OCI-LY1 (cell line): ENCODE data around the gene CSPG5.

Experiments
- H2AFZ ChIP-seq: fragments of 200-600 bp; sonication (generic), shearing (Covaris generic); 2 replicates; pipeline ENCODE4 v1.6.0; 2014; ENCODE audit warnings: antibody characterized with exemption, mild to moderate bottlenecking, low read length
- H3F3A ChIP-seq: fragments of 200-600 bp; sonication (generic), shearing (Covaris generic); 2 replicates; pipeline ENCODE4 v1.6.0; 2014; ENCODE audit warnings: mild to moderate bottlenecking, antibody characterized with exemption, low read length, moderate library complexity; ENCODE audit not compliant: insufficient read depth
- H3K27ac ChIP-seq: fragments of 200-600 bp; sonication (generic); 2 replicates; pipeline ENCODE4 v1.5.1; 2014; ENCODE audit warnings: low read length, mixed run types, mild to moderate bottlenecking, low read depth; ENCODE audit not compliant: poor library complexity, severe bottlenecking
- H3K27me3 ChIP-seq: fragments of 200-600 bp; sonication (generic); 2 replicates; pipeline ENCODE4 v1.6.0; 2014; ENCODE audit warnings: antibody characterized with exemption, mild to moderate bottlenecking, low read length, moderate library complexity; ENCODE audit not compliant: insufficient read depth
- H3K36me3 ChIP-seq: fragments of 200-600 bp; sonication (generic); 2 replicates; pipeline ENCODE4 v1.6.1; 2014; ENCODE audit warnings: mild to moderate bottlenecking, antibody characterized with exemption, low read length, moderate library complexity, mixed read lengths; ENCODE audit not compliant: insufficient read depth
- H3K4me1 ChIP-seq: fragments of 200-600 bp; sonication (generic); 2 replicates; pipeline ENCODE4 v1.5.1; 2014; ENCODE audit warnings: mild to moderate bottlenecking, low read length, moderate library complexity; ENCODE audit not compliant: insufficient read depth, severe bottlenecking
- H3K4me2 ChIP-seq: fragments of 200-600 bp; sonication (generic), shearing (Covaris generic); 2 replicates; pipeline ENCODE4 v1.6.1; 2014; ENCODE audit warnings: low read length
- H3K4me3 ChIP-seq: fragments of 200-600 bp; sonication (generic); 2 replicates; pipeline ENCODE4 v1.5.1; 2014; ENCODE audit warnings: low read length, low read depth, mild to moderate bottlenecking, mixed read lengths; ENCODE audit not compliant: poor library complexity, severe bottlenecking
- H3K79me2 ChIP-seq: fragments of 200-600 bp; shearing (Covaris generic); 2 replicates; pipeline ENCODE4 v1.6.1; 2016; ENCODE audit warnings: mixed run types, low read length, mixed read lengths; ENCODE audit not compliant: insufficient read depth
- H3K9ac ChIP-seq: fragments of 200-600 bp; sonication (generic), shearing (Covaris generic); 2 replicates; pipeline ENCODE4 v1.6.1; 2014; ENCODE audit warnings: mild to moderate bottlenecking, low read length, mixed read lengths
- H3K9me2 ChIP-seq: fragments of 200-600 bp; sonication (generic), shearing (Covaris generic); 2 replicates; pipeline ENCODE4 v1.6.1; 2014; ENCODE audit warnings: low read depth, mild to moderate bottlenecking, low read length, mixed read lengths
- H3K9me3 ChIP-seq: fragments of 200-600 bp; shearing (Covaris generic); 2 replicates; pipeline ENCODE4 v1.6.1; 2014; ENCODE audit warnings: low read length, mixed read lengths
- H4K20me1 ChIP-seq: fragments of 200-600 bp; sonication (generic), shearing (Covaris generic); 2 replicates; pipeline ENCODE4 v1.6.0; 2016; ENCODE audit warnings: mild to moderate bottlenecking, low read length; ENCODE audit not compliant: insufficient read depth
- CTCF ChIP-seq: fragments of 200-600 bp; sonication (generic), shearing (Covaris generic); IDR thresholded peaks from 2 replicates; pipeline ENCODE4 v1.5.1; 2017; ENCODE audit warnings: mild to moderate bottlenecking, antibody characterized with exemption, low read length, moderate library complexity, mixed read lengths
- EZH2 ChIP-seq: fragments of 200-600 bp; sonication (generic), shearing (Covaris generic); IDR thresholded peaks from 2 replicates; pipeline ENCODE4 v1.8.0; 2017; ENCODE audit warnings: borderline replicate concordance, mixed run types, mild to moderate bottlenecking, antibody characterized with exemption, low read length, moderate library complexity, mixed read lengths

Gene CSPG5

DNA sequence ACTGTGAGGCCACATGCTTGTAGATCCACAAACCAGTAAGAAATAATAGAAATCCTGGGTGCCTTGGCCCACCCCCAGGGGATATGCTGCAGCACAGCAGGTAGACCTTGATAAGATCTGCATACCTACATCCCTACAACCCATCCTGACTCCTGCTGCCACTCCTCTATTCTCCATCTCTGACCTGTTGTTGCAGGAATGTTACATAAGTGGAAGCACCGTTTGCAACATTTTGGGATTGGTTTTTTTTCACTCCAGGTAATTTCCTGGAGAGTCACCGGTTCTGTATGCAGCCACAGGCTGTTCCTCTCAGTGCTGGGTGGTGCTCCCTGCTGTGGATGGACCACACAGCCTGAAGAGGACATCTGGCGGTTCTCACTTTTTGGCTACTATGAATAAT lies 16.1 kb upstream of the CSPG5 start:
- Histone ChIP-seq H3K9ac (no peak overlapping the region), H3K9me3 (no peaks in the 10 kb centered on the region), H3K9me2 (no peaks in the 10 kb centered on the region), H3K27me3 (no peaks in the 10 kb centered on the region), H3K27ac (no peak overlapping the region), H3K36me3 (peaks cover 65% of the 10 kb centered on the region), H3F3A (no peaks in the 10 kb centered on the region), H3K4me2 (no peak overlapping the region), H4K20me1 (no peaks in the 10 kb centered on the region), H3K79me2 (no peaks in the 10 kb centered on the region), H3K4me3 (no peak overlapping the region), H3K4me1 (no peaks in the 10 kb centered on the region), H2AFZ (no peak overlapping the region)
- no peak for TF ChIP-seq EZH2
- TF ChIP-seq CTCF: no peak

GRCh38 chr3:47592066-47592795 lies 13.6 kb upstream of the CSPG5 start:
- no peaks in the 10 kb centered on the region for H3K9me3 ChIP-seq
- no peak overlapping the region for H3K27ac ChIP-seq
- H3K4me2 ChIP-seq: no peak overlapping the region
- H4K20me1 ChIP-seq: no peaks in the 10 kb centered on the region
- no peaks in the 10 kb centered on the region for H3K79me2 ChIP-seq
- no peaks in the 10 kb centered on the region for H3K4me1 ChIP-seq
- H2AFZ ChIP-seq: no peak overlapping the region
- H3F3A ChIP-seq: no peaks in the 10 kb centered on the region
- H3K9me2 ChIP-seq: no peaks in the 10 kb centered on the region
- H3K27me3 ChIP-seq: no peaks in the 10 kb centered on the region
- TF ChIP-seq CTCF: no peak
- TF ChIP-seq EZH2: no peak
- no peak overlapping the region for H3K4me3 ChIP-seq
- no peak overlapping the region for H3K9ac ChIP-seq
- H3K36me3 ChIP-seq: peaks cover 75% of the 10 kb centered on the region

DNA sequence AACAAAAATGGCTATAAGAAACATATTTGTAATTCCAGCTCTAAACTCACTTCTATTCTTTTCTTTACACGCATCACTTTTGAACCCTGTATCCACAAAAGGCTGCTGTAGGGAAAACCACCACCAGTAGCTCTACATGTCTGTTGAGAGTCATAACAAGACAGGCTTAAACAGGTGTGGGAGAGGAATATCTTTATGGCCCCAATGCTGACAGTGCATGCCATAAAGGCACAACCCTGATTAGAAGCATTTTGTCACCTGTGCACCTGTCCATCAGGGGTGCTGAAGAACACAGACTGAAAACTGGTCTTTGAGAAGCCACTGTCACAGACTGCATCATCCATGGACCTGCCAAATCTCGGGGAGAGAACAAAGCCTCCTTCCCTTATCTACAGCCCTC lies 11.6 kb upstream of the CSPG5 start:
- H3K27ac ChIP-seq: no peak overlapping the region
- no peak overlapping the region for H3K9ac ChIP-seq
- no peaks in the 10 kb centered on the region for H3F3A ChIP-seq
- no peaks in the 10 kb centered on the region for H3K27me3 ChIP-seq
- H3K36me3 ChIP-seq: peaks cover 96% of the 10 kb centered on the region
- no peak overlapping the region for H3K4me2 ChIP-seq
- H3K79me2 ChIP-seq: no peaks in the 10 kb centered on the region
- no peaks in the 10 kb centered on the region for H3K9me3 ChIP-seq
- TF ChIP-seq EZH2: no peak
- TF ChIP-seq CTCF: no peak
- H4K20me1 ChIP-seq: no peaks in the 10 kb centered on the region
- no peaks in the 10 kb centered on the region for H3K9me2 ChIP-seq
- H3K4me3 ChIP-seq: no peak overlapping the region
- H3K4me1 ChIP-seq: no peaks in the 10 kb centered on the region
- H2AFZ ChIP-seq: no peak overlapping the region
